Activated CD8-positive, alpha-beta memory T cell treated with anti-CD3 and anti-CD28 coated beads for 36 hours (primary cell): ENCODE measurements around the gene CFAP57. TPM values are rescaled to one million over a fixed set of nuclear protein-coding genes. Genes with fewer than 3 reads are reported as not detected.

ENCODE experiments used
- CTCF ChIA-PET: fragments of 350-600 bp; sonication (Branson Sonifier 250); formaldehyde crosslinking; loops from one replicate; lab custom pipeline; 2021; ENCODE audit warnings: antibody characterized with exemption; lab: Charles Lee
- POLR2A ChIA-PET: fragments of 350-600 bp; sonication (Branson Sonifier 250); formaldehyde crosslinking; loops from one replicate; lab custom pipeline; 2021; ENCODE audit warnings: antibody characterized with exemption; lab: Charles Lee
- total RNA-seq, 2 experiments: library from RNA; stranded (reverse); gene quantifications; one replicate each; pipeline ENCODE4 v1.2.3, GENCODE V29; 2021

The CFAP57 gene
- total RNA-seq, 2 experiments from 2014 or later: 0.25 to 0.42 TPM

- POLR2A ChIA-PET: no interaction called here
- CTCF ChIA-PET: no interaction called here
Measured at GRCh38 chr1:43217747-43218146, 45.6 kb downstream of the CFAP57 start.

GRCh38 chr1:43220905-43221778 lies 49.0 kb downstream of the CFAP57 start:
- ChIA-PET CTCF (interaction anchor here (1.3 kb wide), 1 partner anchor 17 kb away, joined by 3 read pairs; no protein-coding TSS in a partner anchor), POLR2A (no interaction called here)

- POLR2A ChIA-PET: no interaction called here
- CTCF ChIA-PET: no interaction called here
Measured at GRCh38 chr1:43221797-43222196, 49.7 kb downstream of the CFAP57 start.

GRCh38 chr1:43222879-43223278 lies 50.7 kb downstream of the CFAP57 start:
- ChIA-PET POLR2A (no interaction called here), CTCF (interaction anchor here (1.1 kb wide), 1 partner anchor 192 kb away, joined by 3 read pairs; no protein-coding TSS in a partner anchor)

GRCh38 chr1:43225168-43225567 lies 53.0 kb downstream of the CFAP57 start:
- CTCF ChIA-PET: interaction anchor here (1.1 kb wide), 1 partner anchor 189 kb away, joined by 5 read pairs; no protein-coding TSS in a partner anchor

GRCh38 chr1:43227143-43227764 lies 55.1 kb downstream of the CFAP57 start:
- CTCF ChIA-PET: interaction anchor here (0.5 to 4.3 kb wide), 19 partner anchors 8 to 716 kb away, joined by 3 to 35 read pairs (median 3); partner anchors contain the start of gene CDC20
- POLR2A ChIA-PET: interaction anchor here (1.0 kb wide), 1 partner anchor 131 kb away, joined by 3 read pairs; no protein-coding TSS in a partner anchor

More at GRCh38 chr1:43225168-43225567, 53.0 kb downstream of the CFAP57 start:
- POLR2A ChIA-PET: no interaction called here

- ChIA-PET POLR2A (no interaction called here), CTCF (interaction anchor here (4.3 kb wide), 1 partner anchor 185 kb away, joined by 35 read pairs; no protein-coding TSS in a partner anchor)
Measured at GRCh38 chr1:43229826-43230780, 58.0 kb downstream of the CFAP57 start.

GRCh38 chr1:43232074-43232473 lies 59.9 kb downstream of the CFAP57 start:
- CTCF ChIA-PET: interaction anchor here (0.6 to 0.7 kb wide), 2 partner anchors 157 to 186 kb away, joined by 3 read pairs; no protein-coding TSS in a partner anchor
- POLR2A ChIA-PET: no interaction called here

GRCh38 chr1:43232482-43232881 lies 60.4 kb downstream of the CFAP57 start:
- POLR2A ChIA-PET: no interaction called here
- CTCF ChIA-PET: interaction anchor here (0.6 kb wide), 1 partner anchor 157 kb away, joined by 3 read pairs; no protein-coding TSS in a partner anchor

GRCh38 chr1:43233631-43234030 lies 61.5 kb downstream of the CFAP57 start:
- ChIA-PET POLR2A (no interaction called here), CTCF (no interaction called here)

GRCh38 chr1:43234267-43234666 lies 62.1 kb downstream of the CFAP57 start:
- CTCF ChIA-PET: interaction anchor here (0.6 kb wide), 1 partner anchor 15 kb away, joined by 3 read pairs; no protein-coding TSS in a partner anchor
- POLR2A ChIA-PET: no interaction called here

GRCh38 chr1:43235040-43235439 lies 62.9 kb downstream of the CFAP57 start:
- ChIA-PET POLR2A (no interaction called here), CTCF (interaction anchor here (1.1 kb wide), 1 partner anchor 8 kb away, joined by 3 read pairs; no protein-coding TSS in a partner anchor)

- ChIA-PET POLR2A (no interaction called here), CTCF (interaction anchor here (1.1 kb wide), 1 partner anchor 8 kb away, joined by 3 read pairs; no protein-coding TSS in a partner anchor)
Measured at GRCh38 chr1:43235451-43236121, 63.5 kb downstream of the CFAP57 start.

GRCh38 chr1:43237121-43237520 lies 65.0 kb downstream of the CFAP57 start:
- CTCF ChIA-PET: interaction anchor here (1.5 kb wide), 1 partner anchor 17 kb away, joined by 3 read pairs; no protein-coding TSS in a partner anchor
- POLR2A ChIA-PET: no interaction called here

GRCh38 chr1:43238085-43238484 lies 66.0 kb downstream of the CFAP57 start:
- CTCF ChIA-PET: interaction anchor here (1.0 to 1.5 kb wide), 2 partner anchors 18 to 292 kb away, joined by 3 read pairs; no protein-coding TSS in a partner anchor
- POLR2A ChIA-PET: no interaction called here

GRCh38 chr1:43238991-43239469 lies 66.9 kb downstream of the CFAP57 start:
- ChIA-PET POLR2A (no interaction called here), CTCF (interaction anchor here (1.0 to 2.3 kb wide), 2 partner anchors 176 to 291 kb away, joined by 3 to 5 read pairs; no protein-coding TSS in a partner anchor)

- CTCF ChIA-PET: interaction anchor here (2.3 kb wide), 1 partner anchor 175 kb away, joined by 5 read pairs; no protein-coding TSS in a partner anchor
- POLR2A ChIA-PET: no interaction called here
Measured at GRCh38 chr1:43239484-43239883, 67.4 kb downstream of the CFAP57 start.
